Stromal cell of bone marrow (primary cell): ENCODE results near the gene RPTN.

ENCODE experiments used
- DNase-seq: peaks from one replicate; pipeline ENCODE4 v3.0.0-alpha.2; 2012; ENCODE audit warnings: low read depth

The RPTN gene

DNA sequence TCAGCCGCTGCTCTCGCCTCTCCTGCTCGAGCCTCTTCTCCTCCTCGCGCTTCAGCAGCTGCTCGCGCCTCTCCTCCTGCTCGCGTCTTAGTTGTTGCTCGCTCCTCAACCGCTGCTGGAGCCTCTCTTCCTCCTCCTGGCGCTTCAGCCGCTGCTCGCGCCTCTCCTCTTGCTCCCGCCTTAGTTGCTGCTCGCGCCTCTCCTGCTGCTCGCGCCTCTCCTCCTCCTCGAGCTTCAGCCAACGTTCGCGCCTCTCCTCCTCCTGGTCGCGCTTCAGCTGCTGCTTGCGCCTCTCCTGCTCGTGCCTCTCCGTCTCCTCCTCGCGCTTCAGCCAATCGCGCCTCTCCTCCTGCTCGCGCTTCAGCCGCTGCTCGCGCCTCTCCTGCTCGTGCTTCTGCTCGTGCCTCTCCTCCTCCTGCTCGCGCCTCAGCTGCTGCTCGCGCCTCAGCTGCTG, 47.5 kb downstream of the RPTN start:
- peak; percentile 16 for DNase-seq

- DNase-seq, result peak; percentile 10
These were observed 48.0 kb downstream of the RPTN start for GRCh38 chr1:152110860-152111514.

GRCh38 chr1:152110365-152110859, 48.6 kb downstream of the RPTN start:
- peak; percentile 10 for DNase-seq

- no peak for DNase-seq
These were observed 49.1 kb downstream of the RPTN start for GRCh38 chr1:152109998-152110294.

- DNase-seq, result no peak
These were observed 49.6 kb downstream of the RPTN start for GRCh38 chr1:152109231-152109997.

GRCh38 chr1:152108882-152109222, 50.2 kb downstream of the RPTN start:
- no peak for DNase-seq

GRCh38 chr1:152107984-152108881, 50.8 kb downstream of the RPTN start:
- DNase-seq, result peak; percentile 13

DNA sequence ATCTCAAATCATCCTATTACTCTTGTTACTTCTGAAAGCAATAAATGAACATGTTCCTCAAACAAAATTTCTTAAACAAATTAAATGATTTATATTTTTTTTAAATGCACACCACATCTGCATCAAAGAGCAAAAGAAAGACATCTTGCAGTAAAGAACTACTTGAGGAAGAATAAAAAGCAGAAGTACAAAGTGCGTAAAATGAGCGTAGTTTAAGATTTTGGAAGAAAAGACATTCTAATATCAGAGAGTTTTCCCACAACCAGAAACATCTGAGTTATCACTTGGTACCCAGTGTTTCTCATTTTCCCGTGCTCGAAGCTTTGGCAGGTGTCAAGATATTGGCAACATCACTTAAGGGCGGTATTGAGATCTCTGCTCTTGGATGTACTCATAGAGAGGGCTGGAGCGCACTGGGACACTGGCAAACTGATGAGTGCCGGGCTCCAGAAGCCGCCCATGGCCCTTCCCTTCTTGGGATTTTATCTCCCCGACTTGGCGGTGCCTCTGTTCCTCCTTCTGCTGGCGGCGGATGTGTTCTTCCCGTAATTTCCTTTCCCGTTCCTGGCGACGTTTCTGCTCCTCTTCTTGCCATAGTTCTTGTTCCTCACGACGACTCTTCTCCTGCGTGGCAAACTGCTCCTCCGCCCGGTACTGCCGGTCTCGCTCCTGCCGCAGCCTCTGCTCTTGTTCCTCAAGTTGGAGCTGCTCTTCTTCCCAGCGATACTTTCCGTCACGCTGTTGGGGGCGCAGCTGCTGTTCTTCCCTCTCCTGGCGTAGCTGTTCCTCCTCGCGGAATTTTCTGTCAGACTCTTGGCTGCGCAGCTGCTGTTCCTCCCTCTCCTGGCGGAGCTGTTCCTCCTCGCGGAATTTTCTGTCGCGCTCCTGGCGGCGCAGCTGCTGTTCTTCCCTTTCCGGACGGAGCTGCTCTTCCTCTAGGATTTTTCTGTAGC, 51.7 kb downstream of the RPTN start:
- DNase-seq, result no peak

GRCh38 chr1:152104854-152105253, 54.2 kb downstream of the RPTN start:
- no peak for DNase-seq
